HCT116 (cell line): ENCODE data around the gene NOP14.

Source experiments
- CEBPB ChIP-seq: IDR thresholded peaks from 2 replicates; pipeline ENCODE4 v1.6.1; 2012; ENCODE audit warnings: low read depth
- EGR1 ChIP-seq: IDR thresholded peaks from 2 replicates; pipeline ENCODE4 v1.6.1; 2012; ENCODE audit warnings: low read depth
- EZH2 ChIP-seq: fragments of 200-600 bp; sonication (generic); IDR thresholded peaks from 2 replicates; pipeline ENCODE4 v1.6.1; 2017; ENCODE audit warnings: antibody characterized with exemption, mixed run types
- EZH2phosphoT487 ChIP-seq: fragments of 200-600 bp; IDR thresholded peaks from 2 replicates; pipeline ENCODE4 v1.6.1; 2018; ENCODE audit warnings: antibody characterized with exemption, borderline replicate concordance
- FOSL1 ChIP-seq: IDR thresholded peaks from 2 replicates; pipeline ENCODE4 v1.6.1; 2012; ENCODE audit warnings: low read depth
- POLR2A ChIP-seq: IDR thresholded peaks from 2 replicates; pipeline ENCODE4 v1.7.0; 2011; ENCODE audit warnings: borderline replicate concordance; ENCODE audit not compliant: insufficient read depth, insufficient read length; ENCODE audit errors: extremely low read depth
- POLR2AphosphoS5 ChIP-seq: IDR thresholded peaks from 2 replicates; pipeline ENCODE4 v1.6.1; 2011; ENCODE audit warnings: mild to moderate bottlenecking, low read depth, low read length, moderate library complexity
- SRF ChIP-seq: IDR thresholded peaks from 2 replicates; pipeline ENCODE4 v1.6.1; 2012; ENCODE audit warnings: low read depth
- YY1 ChIP-seq: IDR thresholded peaks from 2 replicates; pipeline ENCODE4 v1.6.1; 2011; ENCODE audit warnings: low read length, low read depth, moderate library complexity, mild to moderate bottlenecking; ENCODE audit not compliant: insufficient replicate concordance; ENCODE audit errors: extremely low read depth
- ZFX ChIP-seq: fragments of 450-650 bp; IDR thresholded peaks from 2 replicates; pipeline ENCODE4 v1.6.1; 2017
- ZNF274 ChIP-seq: fragments of 200-500 bp; sonication (Bioruptor generic); IDR thresholded peaks from 2 replicates; pipeline ENCODE4 v1.6.1; 2014; ENCODE audit warnings: mild to moderate bottlenecking, low read depth, low read length, inconsistent platforms
- TF ChIP-seq, protein P1 (sequence below), 3 experiments: fragments of 200-600 bp in 1 of 3; sonication (generic) in 1 of 3; IDR thresholded peaks in 2 of 3; conservative IDR thresholded peaks in 1 of 3; 2 replicates each; pipeline ENCODE4 v1.5.1; 2012 to 2017; ENCODE audit warnings: low read depth in 2 of 3, low read length in 2 of 3, antibody characterized with exemption in 1 of 3, borderline replicate concordance in 1 of 3, control low read depth in 1 of 3, mild to moderate bottlenecking in 1 of 3, mixed read lengths in 1 of 3, mixed run types in 1 of 3, moderate library complexity in 1 of 3; ENCODE audit not compliant: insufficient read depth in 1 of 3
- TF ChIP-seq, protein P2 (sequence below): IDR thresholded peaks from 2 replicates; pipeline ENCODE4 v1.6.1; 2012; ENCODE audit warnings: low read depth
- TF ChIP-seq, protein P3 (sequence below): IDR thresholded peaks from 2 replicates; pipeline ENCODE4 v1.6.1; 2012

DNA sequence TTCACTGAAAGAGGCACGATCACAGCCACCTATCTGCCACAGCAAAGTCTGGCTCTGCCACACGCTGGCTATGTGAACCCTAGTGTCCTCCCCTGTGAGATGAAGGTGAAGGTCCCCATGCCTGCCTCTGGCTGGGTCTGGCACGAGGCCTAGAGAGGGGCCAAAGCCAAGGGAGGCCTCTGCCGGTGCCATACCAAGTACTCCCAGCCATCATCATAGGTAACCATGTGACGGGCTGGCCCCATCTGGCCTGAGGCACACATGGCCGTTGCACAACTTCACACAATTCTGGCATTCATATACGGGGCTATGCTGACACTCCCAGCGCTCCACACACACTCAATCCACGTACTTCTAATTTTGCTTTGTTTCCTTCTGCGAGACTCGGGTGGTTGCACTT is 15.3 kb downstream of the NOP14 start:
- TF ChIP-seq POLR2AphosphoS5, result no peak
- TF ChIP-seq, protein P1, sequence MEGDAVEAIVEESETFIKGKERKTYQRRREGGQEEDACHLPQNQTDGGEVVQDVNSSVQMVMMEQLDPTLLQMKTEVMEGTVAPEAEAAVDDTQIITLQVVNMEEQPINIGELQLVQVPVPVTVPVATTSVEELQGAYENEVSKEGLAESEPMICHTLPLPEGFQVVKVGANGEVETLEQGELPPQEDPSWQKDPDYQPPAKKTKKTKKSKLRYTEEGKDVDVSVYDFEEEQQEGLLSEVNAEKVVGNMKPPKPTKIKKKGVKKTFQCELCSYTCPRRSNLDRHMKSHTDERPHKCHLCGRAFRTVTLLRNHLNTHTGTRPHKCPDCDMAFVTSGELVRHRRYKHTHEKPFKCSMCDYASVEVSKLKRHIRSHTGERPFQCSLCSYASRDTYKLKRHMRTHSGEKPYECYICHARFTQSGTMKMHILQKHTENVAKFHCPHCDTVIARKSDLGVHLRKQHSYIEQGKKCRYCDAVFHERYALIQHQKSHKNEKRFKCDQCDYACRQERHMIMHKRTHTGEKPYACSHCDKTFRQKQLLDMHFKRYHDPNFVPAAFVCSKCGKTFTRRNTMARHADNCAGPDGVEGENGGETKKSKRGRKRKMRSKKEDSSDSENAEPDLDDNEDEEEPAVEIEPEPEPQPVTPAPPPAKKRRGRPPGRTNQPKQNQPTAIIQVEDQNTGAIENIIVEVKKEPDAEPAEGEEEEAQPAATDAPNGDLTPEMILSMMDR (IDR thresholded peaks at IDR 0.05 in 2 of 3, conservative IDR thresholded peaks at IDR 0.05 in 1 of 3; ENCODE audit: borderline replicate concordance in 1 of 3, insufficient read depth in 1 of 3, low read depth in 2 of 3, low read length in 2 of 3), result no peak
- TF ChIP-seq ZNF274, result no peak
- no peak for TF ChIP-seq EZH2phosphoT487
- no peak for TF ChIP-seq SRF
- no peak for TF ChIP-seq POLR2A
- TF ChIP-seq EZH2, result no peak
- TF ChIP-seq YY1, result no peak
- no peak for TF ChIP-seq CEBPB
- TF ChIP-seq, protein P2, sequence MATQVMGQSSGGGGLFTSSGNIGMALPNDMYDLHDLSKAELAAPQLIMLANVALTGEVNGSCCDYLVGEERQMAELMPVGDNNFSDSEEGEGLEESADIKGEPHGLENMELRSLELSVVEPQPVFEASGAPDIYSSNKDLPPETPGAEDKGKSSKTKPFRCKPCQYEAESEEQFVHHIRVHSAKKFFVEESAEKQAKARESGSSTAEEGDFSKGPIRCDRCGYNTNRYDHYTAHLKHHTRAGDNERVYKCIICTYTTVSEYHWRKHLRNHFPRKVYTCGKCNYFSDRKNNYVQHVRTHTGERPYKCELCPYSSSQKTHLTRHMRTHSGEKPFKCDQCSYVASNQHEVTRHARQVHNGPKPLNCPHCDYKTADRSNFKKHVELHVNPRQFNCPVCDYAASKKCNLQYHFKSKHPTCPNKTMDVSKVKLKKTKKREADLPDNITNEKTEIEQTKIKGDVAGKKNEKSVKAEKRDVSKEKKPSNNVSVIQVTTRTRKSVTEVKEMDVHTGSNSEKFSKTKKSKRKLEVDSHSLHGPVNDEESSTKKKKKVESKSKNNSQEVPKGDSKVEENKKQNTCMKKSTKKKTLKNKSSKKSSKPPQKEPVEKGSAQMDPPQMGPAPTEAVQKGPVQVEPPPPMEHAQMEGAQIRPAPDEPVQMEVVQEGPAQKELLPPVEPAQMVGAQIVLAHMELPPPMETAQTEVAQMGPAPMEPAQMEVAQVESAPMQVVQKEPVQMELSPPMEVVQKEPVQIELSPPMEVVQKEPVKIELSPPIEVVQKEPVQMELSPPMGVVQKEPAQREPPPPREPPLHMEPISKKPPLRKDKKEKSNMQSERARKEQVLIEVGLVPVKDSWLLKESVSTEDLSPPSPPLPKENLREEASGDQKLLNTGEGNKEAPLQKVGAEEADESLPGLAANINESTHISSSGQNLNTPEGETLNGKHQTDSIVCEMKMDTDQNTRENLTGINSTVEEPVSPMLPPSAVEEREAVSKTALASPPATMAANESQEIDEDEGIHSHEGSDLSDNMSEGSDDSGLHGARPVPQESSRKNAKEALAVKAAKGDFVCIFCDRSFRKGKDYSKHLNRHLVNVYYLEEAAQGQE, result no peak
- no peak for TF ChIP-seq EGR1
- TF ChIP-seq, protein P3, sequence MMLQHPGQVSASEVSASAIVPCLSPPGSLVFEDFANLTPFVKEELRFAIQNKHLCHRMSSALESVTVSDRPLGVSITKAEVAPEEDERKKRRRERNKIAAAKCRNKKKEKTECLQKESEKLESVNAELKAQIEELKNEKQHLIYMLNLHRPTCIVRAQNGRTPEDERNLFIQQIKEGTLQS, result no peak
- no peak for TF ChIP-seq ZFX
- no peak for TF ChIP-seq FOSL1
